GM12865 (cell line): Measurements from ENCODE around the gene NR4A2.

Experiments
- DNase-seq: peaks from one replicate; pipeline ENCODE4 v3.0.0; 2010; ENCODE audit warnings: low read depth
- H3K4me3 ChIP-seq: 2 replicates; pipeline ENCODE4 v1.5.1; 2011; ENCODE audit warnings: mild to moderate bottlenecking, low read depth, low read length, control low read depth
- TF ChIP-seq, protein P1 (sequence below): IDR thresholded peaks from 2 replicates; pipeline ENCODE4 v1.5.1; 2011; ENCODE audit warnings: low read length, control low read depth, low read depth, inconsistent platforms; ENCODE audit not compliant: insufficient read depth; ENCODE audit errors: missing control alignments

The NR4A2 gene

DNA sequence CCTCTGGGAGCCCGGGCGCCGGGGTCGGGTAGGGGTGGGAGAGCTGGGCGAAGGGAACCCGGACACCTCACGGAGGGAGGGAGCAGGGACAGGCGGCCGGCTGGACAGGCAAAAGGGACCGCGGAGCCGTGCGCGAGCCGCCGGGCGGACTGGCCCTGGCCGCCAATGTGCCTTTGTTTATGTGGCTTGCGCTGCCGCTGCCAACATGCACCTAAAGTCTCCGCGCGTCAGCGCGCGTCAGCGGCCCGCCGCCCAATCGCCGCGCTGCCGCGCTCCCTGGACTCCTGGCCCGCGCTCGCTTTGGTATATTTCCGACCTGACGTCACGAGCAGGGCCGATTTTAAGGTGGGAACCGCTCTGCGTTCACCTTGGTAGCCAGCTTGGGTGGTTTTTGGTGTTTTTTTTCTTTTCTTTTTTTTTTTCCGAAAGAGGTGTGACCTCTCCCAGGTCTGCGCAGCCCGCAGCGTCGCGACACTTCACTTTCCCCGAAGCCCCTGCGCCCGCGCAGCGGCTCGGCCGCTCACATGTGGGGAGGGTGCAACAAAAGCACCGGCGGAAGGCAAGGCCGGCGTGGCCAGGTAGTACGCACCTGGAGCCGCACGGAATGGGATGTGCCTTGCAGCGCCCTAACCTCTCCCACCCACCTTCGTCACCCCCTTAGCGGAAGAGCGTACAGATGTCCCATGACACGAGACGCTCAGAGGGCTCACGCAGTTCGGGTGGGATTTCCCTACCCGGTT is at the start of gene NR4A2:
Gene NR4A2 (minus strand): TSS at position 188 of the 740 bp plus-strand sequence. CDS start 2,535 bp downstream, outside the sequence.
- DNase-seq: peak; percentile 87
- TF ChIP-seq, protein P1, sequence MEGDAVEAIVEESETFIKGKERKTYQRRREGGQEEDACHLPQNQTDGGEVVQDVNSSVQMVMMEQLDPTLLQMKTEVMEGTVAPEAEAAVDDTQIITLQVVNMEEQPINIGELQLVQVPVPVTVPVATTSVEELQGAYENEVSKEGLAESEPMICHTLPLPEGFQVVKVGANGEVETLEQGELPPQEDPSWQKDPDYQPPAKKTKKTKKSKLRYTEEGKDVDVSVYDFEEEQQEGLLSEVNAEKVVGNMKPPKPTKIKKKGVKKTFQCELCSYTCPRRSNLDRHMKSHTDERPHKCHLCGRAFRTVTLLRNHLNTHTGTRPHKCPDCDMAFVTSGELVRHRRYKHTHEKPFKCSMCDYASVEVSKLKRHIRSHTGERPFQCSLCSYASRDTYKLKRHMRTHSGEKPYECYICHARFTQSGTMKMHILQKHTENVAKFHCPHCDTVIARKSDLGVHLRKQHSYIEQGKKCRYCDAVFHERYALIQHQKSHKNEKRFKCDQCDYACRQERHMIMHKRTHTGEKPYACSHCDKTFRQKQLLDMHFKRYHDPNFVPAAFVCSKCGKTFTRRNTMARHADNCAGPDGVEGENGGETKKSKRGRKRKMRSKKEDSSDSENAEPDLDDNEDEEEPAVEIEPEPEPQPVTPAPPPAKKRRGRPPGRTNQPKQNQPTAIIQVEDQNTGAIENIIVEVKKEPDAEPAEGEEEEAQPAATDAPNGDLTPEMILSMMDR: no peak
- H3K4me3 ChIP-seq: peak within 1 kb of the TSS; percentile 91

- H3K4me3 ChIP-seq: no peak overlapping the region
- peak; percentile 75 for DNase-seq
- TF ChIP-seq, protein P1: no peak
Measured at GRCh38 chr2:156380117-156380645, 47.7 kb upstream of the NR4A2 start.

DNA sequence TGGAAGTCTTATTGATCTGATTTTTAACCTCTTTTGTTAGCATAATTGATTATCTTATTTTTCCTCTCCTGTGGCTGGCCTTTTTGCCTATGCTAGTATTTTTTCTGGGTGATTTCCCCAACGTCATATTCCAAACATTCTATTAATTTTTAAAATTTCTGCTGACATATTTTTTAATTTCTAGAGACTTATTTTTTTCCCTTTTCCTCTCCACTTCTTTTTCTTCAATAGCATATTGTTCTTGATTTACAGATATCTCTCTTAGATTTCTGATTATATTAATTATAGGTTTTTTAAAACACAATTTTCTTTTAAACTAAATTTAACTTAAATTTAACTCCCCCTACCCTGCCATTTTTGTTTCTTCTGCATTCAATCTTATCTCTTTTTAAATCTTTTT is 47.2 kb upstream of the NR4A2 start:
- TF ChIP-seq, protein P1: no peak
- H3K4me3 ChIP-seq: no peak overlapping the region
- DNase-seq: no peak

DNA sequence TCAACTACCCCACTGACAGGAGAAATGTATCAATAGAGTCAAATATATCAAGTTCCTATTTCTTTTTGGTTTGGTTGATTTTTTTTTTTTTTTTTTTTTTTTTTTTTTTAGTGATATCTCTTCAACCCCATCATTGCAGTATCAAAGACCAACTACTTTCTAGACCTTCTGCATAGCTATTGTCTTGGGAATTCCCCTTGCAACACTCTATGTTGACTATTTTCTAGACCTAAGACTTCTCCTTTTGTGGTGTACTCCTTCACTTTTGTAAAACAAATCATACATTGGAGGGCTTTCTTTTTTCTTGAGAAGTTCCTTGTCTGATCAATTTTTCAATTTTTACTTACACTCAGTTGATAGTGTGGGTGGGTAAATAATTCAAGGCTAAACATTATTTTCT is 46.5 kb upstream of the NR4A2 start:
- TF ChIP-seq, protein P1: no peak
- DNase-seq: no peak
- H3K4me3 ChIP-seq: no peak overlapping the region

DNA sequence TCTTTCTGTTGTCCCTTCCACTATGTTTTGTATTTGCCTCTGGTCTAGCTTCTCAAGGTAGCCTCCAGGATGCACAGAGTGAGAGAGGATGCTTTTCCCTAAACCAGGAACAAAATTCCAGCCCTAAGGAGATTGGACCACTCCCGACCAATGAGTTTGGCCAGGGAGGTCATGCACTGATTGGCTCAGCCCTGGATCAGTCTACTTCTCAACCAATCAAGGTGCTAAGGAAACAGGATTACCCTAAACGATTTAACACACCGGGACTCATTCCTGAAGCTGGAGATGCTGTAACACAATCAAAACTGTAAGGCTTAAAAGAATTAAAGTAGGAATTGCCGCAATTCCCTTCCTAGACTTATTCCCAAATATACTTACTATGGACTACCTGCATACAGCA is 34.2 kb upstream of the NR4A2 start:
- TF ChIP-seq, protein P1: no peak
- no peak overlapping the region for H3K4me3 ChIP-seq
- no peak for DNase-seq

DNA sequence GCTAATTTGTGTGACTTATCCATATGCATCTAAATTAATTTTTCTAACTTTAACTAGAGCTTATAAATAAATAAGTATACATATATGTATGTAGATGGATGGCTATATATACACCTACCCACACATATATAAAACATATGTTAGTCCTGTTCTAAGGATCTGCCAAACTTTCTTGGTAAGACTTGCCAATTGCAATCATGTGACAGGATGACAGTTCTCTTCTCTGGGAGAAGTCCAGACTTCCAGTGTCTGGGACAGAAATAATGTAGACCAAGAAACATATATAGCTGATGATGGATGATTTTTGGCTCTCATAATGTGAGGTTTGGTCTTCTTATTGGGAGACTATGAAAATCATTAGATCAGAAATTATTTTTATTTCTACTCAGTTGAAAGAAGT is 30.6 kb upstream of the NR4A2 start:
- TF ChIP-seq, protein P1: no peak
- no peak overlapping the region for H3K4me3 ChIP-seq
- no peak for DNase-seq
